ENCODE data around the gene ARHGDIA.

The ARHGDIA gene

DNA sequence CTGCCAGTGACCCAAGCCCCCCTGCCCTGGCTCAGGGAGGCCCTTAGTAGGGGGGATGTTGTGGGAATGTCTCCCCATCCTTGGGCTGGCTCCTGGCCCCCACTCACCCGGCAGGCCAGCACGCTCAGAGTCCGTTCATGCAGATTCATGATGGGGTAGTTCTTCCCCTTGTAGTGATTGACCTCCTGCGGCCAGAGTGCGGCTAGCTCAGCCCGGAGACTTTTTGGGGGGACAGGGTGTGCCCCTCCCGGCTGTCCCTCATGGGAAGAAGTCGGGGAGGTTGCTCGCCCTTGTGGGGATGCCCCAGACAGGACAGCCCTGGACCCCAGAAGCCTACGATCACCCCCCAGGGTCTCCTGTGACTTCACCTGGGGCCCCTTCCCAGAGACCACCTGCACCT lies 34.9 kb upstream of the ARHGDIA start:
- no peak for TF ChIP-seq CTCF (IDR thresholded peaks at IDR 0.05; ENCODE audit: low read depth, low read length)
- no peak for DNase-seq (ENCODE audit: low read depth, low spot score)
- in situ Hi-C loops (cut with HindIII; ENCODE audit: low sequenced_read_pairs), result no loop called here
- no peak overlapping the region for H3K4me3 ChIP-seq (ENCODE audit: low read depth, low read length)

- DNase-seq (ENCODE audit: low read depth, low spot score), result no peak
- in situ Hi-C loops (cut with HindIII; ENCODE audit: low sequenced_read_pairs), result no loop called here
- TF ChIP-seq CTCF (IDR thresholded peaks at IDR 0.05; ENCODE audit: low read depth, low read length), result no peak
- H3K4me3 ChIP-seq (ENCODE audit: low read depth, low read length), result no peak overlapping the region
Measured at GRCh38 chr17:81905424-81905875, 34.3 kb upstream of the ARHGDIA start.

GRCh38 chr17:81904600-81905423 lies 33.7 kb upstream of the ARHGDIA start:
- no peak overlapping the region for H3K4me3 ChIP-seq (ENCODE audit: low read depth, low read length)
- DNase-seq (ENCODE audit: low read depth, low spot score), result no peak
- TF ChIP-seq CTCF (IDR thresholded peaks at IDR 0.05; ENCODE audit: low read depth, low read length), result no peak
- in situ Hi-C loops (cut with HindIII; ENCODE audit: low sequenced_read_pairs), result no loop called here

DNA sequence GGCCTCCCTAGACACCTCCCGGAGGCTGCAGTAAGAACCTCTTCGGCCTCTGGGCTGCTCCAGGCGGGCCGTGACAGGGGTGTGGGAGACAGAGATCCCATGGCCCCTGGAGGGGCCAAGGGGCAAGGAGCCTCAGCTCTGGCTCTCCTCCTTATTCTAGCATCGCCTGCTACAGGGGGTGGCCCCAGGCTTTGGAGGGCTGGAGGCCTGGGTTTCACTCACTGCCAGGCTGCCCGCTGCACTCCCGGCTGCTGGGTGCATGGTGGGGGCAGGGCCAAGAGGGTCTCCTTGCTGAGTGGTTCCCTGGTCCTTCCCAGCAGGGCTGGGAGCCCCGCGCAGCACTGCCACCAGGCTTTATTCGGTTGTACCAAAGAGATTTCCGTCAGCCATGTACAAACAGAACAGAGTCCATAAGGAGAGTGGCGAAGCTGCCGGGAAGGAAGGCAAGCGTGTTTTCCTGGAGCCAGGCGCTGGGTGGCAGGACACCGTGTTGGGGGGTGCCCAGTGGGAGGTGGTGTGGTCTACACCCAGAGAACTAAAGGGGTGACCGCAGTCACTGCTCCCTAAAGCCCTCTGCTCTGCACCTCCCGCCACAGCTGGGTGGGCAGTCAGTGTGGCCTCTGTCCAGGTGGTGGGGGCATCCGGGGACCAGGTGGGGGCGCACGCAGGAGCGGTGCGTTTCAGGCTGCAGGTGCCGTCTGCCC lies 32.9 kb upstream of the ARHGDIA start:
- no peak for TF ChIP-seq CTCF (IDR thresholded peaks at IDR 0.05; ENCODE audit: low read depth, low read length)
- in situ Hi-C loops (cut with HindIII; ENCODE audit: low sequenced_read_pairs), result no loop called here
- no peak for DNase-seq (ENCODE audit: low read depth, low spot score)
- no peak overlapping the region for H3K4me3 ChIP-seq (ENCODE audit: low read depth, low read length)

DNA sequence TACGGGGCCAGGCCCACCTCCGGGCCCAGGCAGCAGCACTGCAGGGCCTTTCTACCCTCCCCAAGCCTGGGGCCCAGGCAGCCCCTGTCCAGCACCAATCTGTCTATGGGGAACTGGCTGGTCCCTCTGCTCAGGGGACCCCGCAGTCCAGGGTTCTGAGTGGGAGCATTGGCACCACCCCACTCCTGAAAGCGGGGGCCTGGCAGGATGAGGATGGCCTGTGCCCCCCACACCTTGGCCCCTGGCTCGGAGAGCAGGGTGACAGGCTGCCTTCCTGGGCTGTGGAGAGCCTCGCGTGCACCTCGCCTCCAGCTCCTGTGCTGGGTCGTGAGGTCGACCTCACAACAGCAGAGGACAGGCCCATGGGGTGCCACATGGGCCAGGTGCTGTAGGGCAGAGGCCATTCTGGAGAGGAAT lies 32.3 kb upstream of the ARHGDIA start:
- in situ Hi-C loops (cut with HindIII; ENCODE audit: low sequenced_read_pairs), result no loop called here
- TF ChIP-seq CTCF (IDR thresholded peaks at IDR 0.05; ENCODE audit: low read depth, low read length), result no peak
- H3K4me3 ChIP-seq (ENCODE audit: low read depth, low read length), result no peak overlapping the region
- no peak for DNase-seq (ENCODE audit: low read depth, low spot score)

DNA sequence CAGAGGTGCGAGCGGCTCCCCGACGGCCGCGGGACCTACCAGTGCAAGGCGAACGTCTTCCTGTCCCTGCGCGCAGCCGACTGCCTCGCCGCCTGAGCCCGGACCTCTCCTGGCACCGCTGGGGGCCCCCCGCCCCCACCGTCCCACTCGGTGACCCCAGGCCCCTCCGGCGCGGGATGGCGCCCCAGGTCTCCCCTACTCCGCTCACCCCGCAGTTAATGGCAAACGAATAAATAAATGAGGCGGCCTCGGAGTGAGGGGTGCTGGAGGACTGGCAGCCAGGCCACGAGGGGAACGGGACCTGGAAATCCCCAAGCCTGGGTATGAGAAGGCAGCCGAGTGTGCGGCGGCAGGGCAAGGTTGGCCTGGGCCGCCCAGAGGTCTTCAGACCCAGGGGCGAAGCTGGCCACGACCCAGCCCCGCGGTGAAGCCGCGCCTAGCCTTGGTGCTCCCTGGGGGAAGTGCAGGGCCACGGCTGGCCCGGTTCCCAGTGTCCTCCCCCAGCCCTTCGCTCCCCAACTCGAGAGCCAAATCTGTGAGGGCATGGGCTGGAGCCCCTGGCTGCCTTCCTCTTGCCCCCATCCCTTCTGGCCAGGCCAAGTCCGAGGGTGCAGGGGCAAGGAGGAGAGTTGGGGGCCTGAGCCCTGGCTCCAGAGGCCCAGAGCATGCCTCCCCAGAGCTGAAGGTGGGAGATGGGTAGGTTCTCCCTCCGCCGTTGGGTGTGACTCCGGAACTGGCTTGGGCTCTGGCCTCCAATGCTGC lies 31.7 kb upstream of the ARHGDIA start:
- no peak for DNase-seq (ENCODE audit: low read depth, low spot score)
- TF ChIP-seq CTCF (IDR thresholded peaks at IDR 0.05; ENCODE audit: low read depth, low read length), result no peak

More for the DNA sequence above, 31.7 kb upstream of the ARHGDIA start:
- H3K4me3 ChIP-seq (ENCODE audit: low read depth, low read length), result no peak overlapping the region
- in situ Hi-C loops (cut with HindIII; ENCODE audit: low sequenced_read_pairs), result no loop called here

All from astrocyte of the spinal cord (primary cell).